SK-N-SH treated with all-trans-retinoic acid at 6 μM for 48 hours (cell line): ENCODE measurements around the gene KMO.

Experiments
- ATAC-seq: fragments of 200-7000 bp; cut with Tn5 transposase; 3 replicates; pipeline ENCODE4 v1.9.1; 2020; ENCODE audit warnings: mild to moderate bottlenecking, moderate library complexity
- ARNTL ChIP-seq: fragments of 450-650 bp; formaldehyde crosslinking; IDR thresholded peaks from 2 replicates; pipeline ENCODE4 v1.5.0; 2020; ENCODE audit warnings: low read depth, mild to moderate bottlenecking, moderate library complexity, borderline replicate concordance
- BACH2 ChIP-seq: fragments of 250-450 bp; sonication (Bioruptor Pico); IDR thresholded peaks from 2 replicates; pipeline ENCODE4 v1.9.0; 2021; ENCODE audit warnings: mild to moderate bottlenecking, borderline replicate concordance
- CSDC2 ChIP-seq: fragments of 250-450 bp; sonication (Bioruptor Pico); IDR thresholded peaks from 2 replicates; pipeline ENCODE4 v1.5.0; 2020; ENCODE audit warnings: mild to moderate bottlenecking, moderate library complexity
- ESRRG ChIP-seq: fragments of 250-450 bp; sonication (Bioruptor Pico); IDR thresholded peaks from 2 replicates; pipeline ENCODE4 v1.6.1; 2021; ENCODE audit warnings: mild to moderate bottlenecking
- GLIS3 ChIP-seq: fragments of 250-450 bp; sonication (Bioruptor Pico); IDR thresholded peaks from 2 replicates; pipeline ENCODE4 v1.5.0; 2020; ENCODE audit warnings: mild to moderate bottlenecking, moderate library complexity
- ISL1 ChIP-seq: fragments of 250-450 bp; sonication (Bioruptor Pico); IDR thresholded peaks from 2 replicates; pipeline ENCODE4 v2.1.2; 2022; ENCODE audit warnings: mild to moderate bottlenecking, moderate library complexity
- OSR1 ChIP-seq: fragments of 250-450 bp; sonication (Bioruptor Pico); IDR thresholded peaks from 2 replicates; pipeline ENCODE4 v1.8.0; 2022; ENCODE audit warnings: moderate library complexity, mild to moderate bottlenecking, inconsistent platforms
- PATZ1 ChIP-seq: fragments of 250-450 bp; sonication (Bioruptor Pico); IDR thresholded peaks from 2 replicates; pipeline ENCODE4 v1.8.0; 2020; ENCODE audit warnings: mild to moderate bottlenecking, moderate library complexity, borderline replicate concordance
- PPARA ChIP-seq: fragments of 250-450 bp; sonication (Bioruptor Pico); IDR thresholded peaks from 2 replicates; pipeline ENCODE4 v1.5.0; 2020; ENCODE audit warnings: mild to moderate bottlenecking, borderline replicate concordance
- RARB ChIP-seq: fragments of 250-450 bp; sonication (Bioruptor Pico); IDR thresholded peaks from 2 replicates; pipeline ENCODE4 v1.8.0; 2021; ENCODE audit warnings: mild to moderate bottlenecking, moderate library complexity
- SNAI2 ChIP-seq: fragments of 250-450 bp; sonication (Bioruptor Pico); IDR thresholded peaks from 2 replicates; pipeline ENCODE4 v1.5.0; 2020; ENCODE audit warnings: mild to moderate bottlenecking, moderate library complexity
- TCF4 ChIP-seq: fragments of 250-450 bp; sonication (Bioruptor Pico); IDR thresholded peaks from 2 replicates; pipeline ENCODE4 v1.8.0; 2021; ENCODE audit warnings: mild to moderate bottlenecking, moderate library complexity, borderline replicate concordance
- TSHZ2 ChIP-seq: fragments of 250-450 bp; sonication (Bioruptor Pico); IDR thresholded peaks from 2 replicates; pipeline ENCODE4 v1.5.0; 2020; ENCODE audit warnings: mild to moderate bottlenecking, moderate library complexity
- ZC3H10 ChIP-seq: fragments of 250-450 bp; sonication (Bioruptor Pico); IDR thresholded peaks from 2 replicates; pipeline ENCODE4 v1.5.1; 2021; ENCODE audit warnings: mild to moderate bottlenecking, moderate library complexity
- ZFP3 ChIP-seq: fragments of 250-450 bp; sonication (Bioruptor Pico); IDR thresholded peaks from 2 replicates; pipeline ENCODE4 v1.5.0; 2020; ENCODE audit warnings: mild to moderate bottlenecking, moderate library complexity
- ZFP30 ChIP-seq: fragments of 450-650 bp; formaldehyde crosslinking; IDR thresholded peaks from 2 replicates; pipeline ENCODE4 v1.5.0; 2022; ENCODE audit warnings: mild to moderate bottlenecking, moderate library complexity
- ZNF565 ChIP-seq: fragments of 450-650 bp; formaldehyde crosslinking; conservative IDR thresholded peaks from 2 replicates; pipeline ENCODE4 v1.5.0; 2020; ENCODE audit warnings: low read depth, mild to moderate bottlenecking, moderate library complexity
- ZNF70 ChIP-seq: fragments of 450-650 bp; formaldehyde crosslinking; IDR thresholded peaks from 2 replicates; pipeline ENCODE4 v1.5.0; 2020; ENCODE audit warnings: mild to moderate bottlenecking, moderate library complexity
- ZNF8 ChIP-seq: fragments of 450-650 bp; formaldehyde crosslinking; IDR thresholded peaks from 2 replicates; pipeline ENCODE4 v1.5.0; 2020; ENCODE audit warnings: mild to moderate bottlenecking, moderate library complexity
- TF ChIP-seq, protein P1 (sequence below): fragments of 250-450 bp; sonication (Bioruptor Pico); IDR thresholded peaks from 2 replicates; pipeline ENCODE4 v1.5.1; 2020; ENCODE audit warnings: low read depth, mild to moderate bottlenecking, moderate library complexity
- TF ChIP-seq, protein P2 (sequence below): fragments of 250-450 bp; sonication (Bioruptor Pico); IDR thresholded peaks from 2 replicates; pipeline ENCODE4 v1.5.1; 2021; ENCODE audit warnings: mild to moderate bottlenecking, moderate library complexity
- TF ChIP-seq, protein P3 (sequence below): fragments of 250-450 bp; sonication (Bioruptor Pico); IDR thresholded peaks from 2 replicates; pipeline ENCODE4 v1.8.0; 2021; ENCODE audit warnings: low read depth, mild to moderate bottlenecking, moderate library complexity, borderline replicate concordance

The KMO gene

GRCh38 chr1:241603731-241604245, 71.6 kb downstream of the KMO start:
- TF ChIP-seq BACH2: no peak
- TF ChIP-seq ARNTL: no peak
- TF ChIP-seq ISL1: no peak
- TF ChIP-seq TCF4 (CRISPR knock-in tag): no peak
- no peak for TF ChIP-seq CSDC2 (CRISPR knock-in tag)
- no peak for TF ChIP-seq ZC3H10 (CRISPR knock-in tag)
- no peak for TF ChIP-seq ZNF70
- TF ChIP-seq, protein P1, sequence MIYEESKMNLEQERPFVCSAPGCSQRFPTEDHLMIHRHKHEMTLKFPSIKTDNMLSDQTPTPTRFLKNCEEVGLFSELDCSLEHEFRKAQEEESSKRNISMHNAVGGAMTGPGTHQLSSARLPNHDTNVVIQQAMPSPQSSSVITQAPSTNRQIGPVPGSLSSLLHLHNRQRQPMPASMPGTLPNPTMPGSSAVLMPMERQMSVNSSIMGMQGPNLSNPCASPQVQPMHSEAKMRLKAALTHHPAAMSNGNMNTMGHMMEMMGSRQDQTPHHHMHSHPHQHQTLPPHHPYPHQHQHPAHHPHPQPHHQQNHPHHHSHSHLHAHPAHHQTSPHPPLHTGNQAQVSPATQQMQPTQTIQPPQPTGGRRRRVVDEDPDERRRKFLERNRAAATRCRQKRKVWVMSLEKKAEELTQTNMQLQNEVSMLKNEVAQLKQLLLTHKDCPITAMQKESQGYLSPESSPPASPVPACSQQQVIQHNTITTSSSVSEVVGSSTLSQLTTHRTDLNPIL: no peak
- no peak for TF ChIP-seq SNAI2 (CRISPR knock-in tag)
- TF ChIP-seq ZFP3 (CRISPR knock-in tag): no peak
- no peak for TF ChIP-seq OSR1
- TF ChIP-seq GLIS3 (CRISPR knock-in tag): no peak
- no peak for TF ChIP-seq ZNF8
- TF ChIP-seq PATZ1: no peak
- TF ChIP-seq TSHZ2 (CRISPR knock-in tag): no peak
- no peak for TF ChIP-seq RARB
- TF ChIP-seq ZNF565 (CRISPR knock-in tag): no peak
- TF ChIP-seq, protein P2, sequence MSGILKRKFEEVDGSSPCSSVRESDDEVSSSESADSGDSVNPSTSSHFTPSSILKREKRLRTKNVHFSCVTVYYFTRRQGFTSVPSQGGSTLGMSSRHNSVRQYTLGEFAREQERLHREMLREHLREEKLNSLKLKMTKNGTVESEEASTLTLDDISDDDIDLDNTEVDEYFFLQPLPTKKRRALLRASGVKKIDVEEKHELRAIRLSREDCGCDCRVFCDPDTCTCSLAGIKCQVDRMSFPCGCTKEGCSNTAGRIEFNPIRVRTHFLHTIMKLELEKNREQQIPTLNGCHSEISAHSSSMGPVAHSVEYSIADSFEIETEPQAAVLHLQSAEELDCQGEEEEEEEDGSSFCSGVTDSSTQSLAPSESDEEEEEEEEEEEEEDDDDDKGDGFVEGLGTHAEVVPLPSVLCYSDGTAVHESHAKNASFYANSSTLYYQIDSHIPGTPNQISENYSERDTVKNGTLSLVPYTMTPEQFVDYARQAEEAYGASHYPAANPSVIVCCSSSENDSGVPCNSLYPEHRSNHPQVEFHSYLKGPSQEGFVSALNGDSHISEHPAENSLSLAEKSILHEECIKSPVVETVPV: no peak
- TF ChIP-seq ZFP30 (CRISPR knock-in tag): no peak
- TF ChIP-seq, all 23 proteins: peak for 0
- ATAC-seq: peak; percentile 29; the same call in 1 of the 3 replicates

DNA sequence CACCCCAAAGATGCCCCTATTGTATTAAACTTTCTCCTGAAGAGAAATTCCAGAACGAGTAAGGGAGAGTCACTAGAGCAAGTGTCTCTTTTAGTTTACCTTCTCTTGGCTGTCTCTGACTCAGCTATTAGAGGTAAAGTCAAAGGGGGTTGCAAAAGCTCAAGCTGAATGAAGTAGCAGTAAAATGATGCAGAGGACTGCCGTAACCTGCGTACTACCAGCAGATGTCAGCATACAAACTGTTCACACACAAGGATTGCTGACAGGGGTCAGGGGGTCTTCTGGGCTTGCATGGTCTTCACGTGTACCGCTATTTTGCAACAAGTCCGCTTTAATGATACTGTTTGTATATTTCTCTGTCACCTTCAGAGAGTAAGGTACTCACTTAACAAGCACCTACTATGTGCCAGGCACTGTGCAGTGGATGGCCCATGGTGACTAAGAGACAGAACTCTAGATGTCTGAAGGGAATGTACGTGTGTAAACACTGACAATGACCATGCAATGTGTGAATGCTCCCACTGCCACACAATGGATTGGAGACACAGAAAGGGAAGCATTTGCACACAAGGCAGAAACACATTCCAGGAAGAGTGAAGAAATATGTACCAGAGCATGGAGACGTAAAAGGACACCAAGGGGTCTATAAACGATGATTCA, 73.1 kb downstream of the KMO start:
- ATAC-seq: peak; percentile 57
- TF ChIP-seq, protein P1: no peak
- TF ChIP-seq PATZ1: no peak
- no peak for TF ChIP-seq SNAI2 (CRISPR knock-in tag)
- TF ChIP-seq OSR1: no peak

- TF ChIP-seq BACH2 (no peak), ZNF8 (no peak), ZFP30 (CRISPR knock-in tag) (no peak), PATZ1 (no peak), ARNTL (no peak), ZNF70 (no peak), OSR1 (no peak), ESRRG (CRISPR knock-in tag) (no peak), PPARA (CRISPR knock-in tag) (no peak)
- TF ChIP-seq, protein P2: no peak
- TF ChIP-seq, protein P3, sequence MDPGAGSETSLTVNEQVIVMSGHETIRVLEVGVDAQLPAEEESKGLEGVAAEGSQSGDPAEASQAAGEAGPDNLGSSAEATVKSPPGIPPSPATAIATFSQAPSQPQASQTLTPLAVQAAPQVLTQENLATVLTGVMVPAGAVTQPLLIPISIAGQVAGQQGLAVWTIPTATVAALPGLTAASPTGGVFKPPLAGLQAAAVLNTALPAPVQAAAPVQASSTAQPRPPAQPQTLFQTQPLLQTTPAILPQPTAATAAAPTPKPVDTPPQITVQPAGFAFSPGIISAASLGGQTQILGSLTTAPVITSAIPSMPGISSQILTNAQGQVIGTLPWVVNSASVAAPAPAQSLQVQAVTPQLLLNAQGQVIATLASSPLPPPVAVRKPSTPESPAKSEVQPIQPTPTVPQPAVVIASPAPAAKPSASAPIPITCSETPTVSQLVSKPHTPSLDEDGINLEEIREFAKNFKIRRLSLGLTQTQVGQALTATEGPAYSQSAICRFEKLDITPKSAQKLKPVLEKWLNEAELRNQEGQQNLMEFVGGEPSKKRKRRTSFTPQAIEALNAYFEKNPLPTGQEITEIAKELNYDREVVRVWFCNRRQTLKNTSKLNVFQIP (CRISPR knock-in tag): no peak
- ATAC-seq: no peak
Measured at GRCh38 chr1:241606544-241606943, 74.4 kb downstream of the KMO start.
